ENCODE data around the gene TBX18.

DNA sequence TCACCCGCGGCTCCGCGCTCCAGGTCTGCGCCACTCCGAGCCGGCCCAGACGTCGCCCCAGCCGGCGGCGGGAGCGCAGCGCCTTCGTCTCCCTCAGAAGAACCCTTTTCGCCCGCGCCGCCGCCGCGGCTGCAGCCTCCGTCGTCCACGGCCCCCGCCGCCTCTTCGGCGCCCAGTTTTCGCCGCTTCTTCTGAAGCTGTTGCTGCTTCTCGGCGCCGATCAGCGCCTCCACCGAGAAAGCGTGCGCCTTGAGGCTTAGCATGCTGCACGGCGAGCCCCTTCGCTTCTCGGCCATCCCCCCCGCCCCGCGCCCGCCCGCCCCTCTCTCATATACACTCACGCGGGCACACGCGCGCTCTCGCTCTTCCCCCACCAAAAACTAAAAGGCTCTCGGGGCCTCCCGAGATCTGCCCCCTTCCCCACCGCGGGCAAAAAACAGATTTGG lies 489 bp downstream of the TBX18 start:
- TF ChIP-seq, protein P1, sequence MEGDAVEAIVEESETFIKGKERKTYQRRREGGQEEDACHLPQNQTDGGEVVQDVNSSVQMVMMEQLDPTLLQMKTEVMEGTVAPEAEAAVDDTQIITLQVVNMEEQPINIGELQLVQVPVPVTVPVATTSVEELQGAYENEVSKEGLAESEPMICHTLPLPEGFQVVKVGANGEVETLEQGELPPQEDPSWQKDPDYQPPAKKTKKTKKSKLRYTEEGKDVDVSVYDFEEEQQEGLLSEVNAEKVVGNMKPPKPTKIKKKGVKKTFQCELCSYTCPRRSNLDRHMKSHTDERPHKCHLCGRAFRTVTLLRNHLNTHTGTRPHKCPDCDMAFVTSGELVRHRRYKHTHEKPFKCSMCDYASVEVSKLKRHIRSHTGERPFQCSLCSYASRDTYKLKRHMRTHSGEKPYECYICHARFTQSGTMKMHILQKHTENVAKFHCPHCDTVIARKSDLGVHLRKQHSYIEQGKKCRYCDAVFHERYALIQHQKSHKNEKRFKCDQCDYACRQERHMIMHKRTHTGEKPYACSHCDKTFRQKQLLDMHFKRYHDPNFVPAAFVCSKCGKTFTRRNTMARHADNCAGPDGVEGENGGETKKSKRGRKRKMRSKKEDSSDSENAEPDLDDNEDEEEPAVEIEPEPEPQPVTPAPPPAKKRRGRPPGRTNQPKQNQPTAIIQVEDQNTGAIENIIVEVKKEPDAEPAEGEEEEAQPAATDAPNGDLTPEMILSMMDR (conservative IDR thresholded peaks at IDR 0.05; ENCODE audit: low read depth, low read length) = no peak
- TF ChIP-seq NFE2L2 (IDR thresholded peaks at IDR 0.05; ENCODE audit: low read depth, low read length) = no peak
- no peak for TF ChIP-seq SMC3 (IDR thresholded peaks at IDR 0.05; ENCODE audit: low read depth, low read length)
